PC-3 (cell line): ENCODE data around the gene PPP1R7.

Source experiments
- EZH2phosphoT487 ChIP-seq: fragments of 300-600 bp; sonication (generic); IDR thresholded peaks from 2 replicates; pipeline ENCODE4 v1.6.1; 2018; ENCODE audit warnings: mild to moderate bottlenecking, antibody characterized with exemption, low read length, borderline replicate concordance
- TF ChIP-seq, protein P1 (sequence below): fragments of 300-600 bp; sonication (generic); conservative IDR thresholded peaks from 2 replicates; pipeline ENCODE4 v1.5.1; 2017; ENCODE audit warnings: antibody characterized with exemption, low read depth, mild to moderate bottlenecking, low read length

DNA sequence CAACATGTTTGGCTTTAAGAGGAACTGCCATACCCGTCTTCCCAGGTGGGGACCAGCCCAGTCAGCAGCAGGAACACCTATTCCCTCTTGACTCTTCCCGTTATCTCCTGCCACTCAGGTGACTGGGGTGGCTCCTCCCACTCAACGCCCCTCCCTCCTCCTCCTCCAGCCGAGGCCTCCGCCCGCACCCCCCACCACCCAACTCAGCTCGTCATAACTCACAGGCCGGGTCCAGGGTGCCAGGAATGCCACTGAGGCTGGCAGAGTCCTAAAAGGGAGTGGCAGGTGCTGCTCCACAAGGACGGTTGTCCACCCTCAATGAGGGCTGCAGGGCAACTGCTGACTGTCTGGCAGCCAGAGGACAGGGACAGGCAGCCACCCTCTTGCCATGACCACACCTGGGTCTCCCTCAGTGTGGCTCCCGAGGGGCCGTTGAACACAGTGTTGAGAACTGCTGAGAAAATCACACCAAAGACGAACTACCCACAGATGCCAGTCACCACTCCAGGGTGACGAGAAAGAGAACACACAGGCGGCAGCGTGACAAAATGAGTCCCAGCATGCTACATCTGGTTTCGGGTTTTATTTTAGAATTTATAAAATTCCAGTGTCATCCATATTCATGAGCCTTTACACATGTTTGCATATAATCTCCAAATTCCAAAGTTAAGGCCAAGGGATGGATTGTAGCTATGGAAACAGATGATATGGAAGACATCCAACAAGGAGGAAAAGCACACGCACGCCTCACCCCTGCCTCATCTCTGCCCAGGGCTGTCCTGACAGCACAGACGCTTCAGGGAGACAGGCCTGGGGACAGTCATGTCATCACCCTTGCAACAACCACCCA, 76.7 kb downstream of the PPP1R7 start:
- TF ChIP-seq, protein P1, sequence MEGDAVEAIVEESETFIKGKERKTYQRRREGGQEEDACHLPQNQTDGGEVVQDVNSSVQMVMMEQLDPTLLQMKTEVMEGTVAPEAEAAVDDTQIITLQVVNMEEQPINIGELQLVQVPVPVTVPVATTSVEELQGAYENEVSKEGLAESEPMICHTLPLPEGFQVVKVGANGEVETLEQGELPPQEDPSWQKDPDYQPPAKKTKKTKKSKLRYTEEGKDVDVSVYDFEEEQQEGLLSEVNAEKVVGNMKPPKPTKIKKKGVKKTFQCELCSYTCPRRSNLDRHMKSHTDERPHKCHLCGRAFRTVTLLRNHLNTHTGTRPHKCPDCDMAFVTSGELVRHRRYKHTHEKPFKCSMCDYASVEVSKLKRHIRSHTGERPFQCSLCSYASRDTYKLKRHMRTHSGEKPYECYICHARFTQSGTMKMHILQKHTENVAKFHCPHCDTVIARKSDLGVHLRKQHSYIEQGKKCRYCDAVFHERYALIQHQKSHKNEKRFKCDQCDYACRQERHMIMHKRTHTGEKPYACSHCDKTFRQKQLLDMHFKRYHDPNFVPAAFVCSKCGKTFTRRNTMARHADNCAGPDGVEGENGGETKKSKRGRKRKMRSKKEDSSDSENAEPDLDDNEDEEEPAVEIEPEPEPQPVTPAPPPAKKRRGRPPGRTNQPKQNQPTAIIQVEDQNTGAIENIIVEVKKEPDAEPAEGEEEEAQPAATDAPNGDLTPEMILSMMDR = no peak
- no peak for TF ChIP-seq EZH2phosphoT487
